Measurements from ENCODE around the gene ABHD17C. TPM values are rescaled to one million over a fixed set of nuclear protein-coding genes. Genes with fewer than 3 reads are reported as not detected.

Gene ABHD17C
- total and polyA plus RNA-seq, 7 donors = 1.1 to 3.7 (median 2.6) TPM

- 69 to 74% (median 72%) methylated on average over 8 of the region's 8 CpGs for WGBS, 3 donors
- Histone ChIP-seq H3K4me1 (no peaks in the 10 kb centered on the region), H3K9me3 (no peaks in the 10 kb centered on the region), H3K4me3 (no peak overlapping the region), H3K27ac (no peak overlapping the region), H3K36me3 (ENCODE audit: insufficient read depth in 1 of 2, low read depth in 1 of 2) (no peaks in the 10 kb centered on the region), H3K27me3 (ENCODE audit: insufficient read depth in 3 of 3, low read length in 2 of 3) (no peaks in the 10 kb centered on the region)
- DNase-seq (no peak), ATAC-seq (no peak)
- intact Hi-C loops (cut with DNase I) = no loop called here
- no peak for TF ChIP-seq CTCF (IDR thresholded peaks at IDR 0.05)
These were observed 11.1 kb downstream of the ABHD17C start for GRCh38 chr15:80706161-80706560.

GRCh38 chr15:80709542-80709941, 14.4 kb downstream of the ABHD17C start:
- Histone ChIP-seq H3K27me3 (ENCODE audit: insufficient read depth in 3 of 3, low read length in 2 of 3) (no peaks in the 10 kb centered on the region), H3K36me3 (ENCODE audit: insufficient read depth in 1 of 2, low read depth in 1 of 2) (no peaks in the 10 kb centered on the region), H3K4me1 (no peaks in the 10 kb centered on the region), H3K9me3 (no peaks in the 10 kb centered on the region), H3K4me3 (no peak overlapping the region), H3K27ac (no peak overlapping the region)
- 92 to 93% (median 92%) methylated on average over 6 of the region's 6 CpGs for WGBS, 3 donors
- DNase-seq (no peak), ATAC-seq (no peak)
- TF ChIP-seq CTCF (IDR thresholded peaks at IDR 0.05) = no peak
- intact Hi-C loops (cut with DNase I) = no loop called here

- DNase-seq (no peak), ATAC-seq (no peak)
- no peaks in the 10 kb centered on the region for H3K36me3 ChIP-seq (ENCODE audit: insufficient read depth in 1 of 2, low read depth in 1 of 2)
- TF ChIP-seq CTCF (IDR thresholded peaks at IDR 0.05) = no peak
- intact Hi-C loops (cut with DNase I) = loop anchor here in 1 of 2 donors (5.0 kb wide), 1 partner anchor 51 kb away; no protein-coding TSS in a partner anchor
- 83 to 86% (median 84%) methylated on average over 9 of the region's 9 CpGs for WGBS, 3 donors
- no peaks in the 10 kb centered on the region for H3K4me1 ChIP-seq
- no peak overlapping the region for H3K27ac ChIP-seq
- H3K4me3 ChIP-seq = no peak overlapping the region
- H3K27me3 ChIP-seq (ENCODE audit: insufficient read depth in 3 of 3, low read length in 2 of 3) = no peaks in the 10 kb centered on the region
- H3K9me3 ChIP-seq = no peaks in the 10 kb centered on the region
These were observed 15.8 kb downstream of the ABHD17C start for GRCh38 chr15:80710635-80711554.

GRCh38 chr15:80711886-80712285, 16.8 kb downstream of the ABHD17C start:
- ATAC-seq = no peak
- no peaks in the 10 kb centered on the region for H3K36me3 ChIP-seq (ENCODE audit: insufficient read depth in 1 of 2, low read depth in 1 of 2)
- WGBS, 3 donors = 89 to 92% (median 90%) methylated on average over 6 of the region's 6 CpGs
- no peak overlapping the region for H3K4me3 ChIP-seq
- no peak for DNase-seq
- intact Hi-C loops (cut with DNase I) = loop anchor here in 1 of 2 donors (5.0 kb wide), 1 partner anchor 50 kb away; no protein-coding TSS in a partner anchor
- no peaks in the 10 kb centered on the region for H3K27me3 ChIP-seq (ENCODE audit: insufficient read depth in 3 of 3, low read length in 2 of 3)
- H3K27ac ChIP-seq = no peak overlapping the region
- no peak for TF ChIP-seq CTCF (IDR thresholded peaks at IDR 0.05)
- no peaks in the 10 kb centered on the region for H3K4me1 ChIP-seq
- H3K9me3 ChIP-seq = no peaks in the 10 kb centered on the region
